Stimulated activated CD4-positive, alpha-beta T cell treated with anti-CD3 and anti-CD28 coated beads, TNF-alpha, amount 100 ng/mL, for 24 hours (primary cell): ENCODE measurements around the gene LRRC10B.

ENCODE experiments used
- DNase-seq, 3 experiments: peaks; one replicate each; pipeline ENCODE4 v3.0.0-alpha.2; 2020; ENCODE audit warnings: low read depth in 3 of 3

The LRRC10B gene

GRCh38 chr11:61546663-61547062, 38.1 kb downstream of the LRRC10B start:
- no peak for DNase-seq

GRCh38 chr11:61547246-61547645, 38.7 kb downstream of the LRRC10B start:
- DNase-seq, result no peak

GRCh38 chr11:61549177-61549576, 40.6 kb downstream of the LRRC10B start:
- DNase-seq, result no peak

- DNase-seq, result no peak
These were observed 41.4 kb downstream of the LRRC10B start for GRCh38 chr11:61549662-61550568.

GRCh38 chr11:61550665-61551227, 42.2 kb downstream of the LRRC10B start:
- DNase-seq, result no peak

- no peak for DNase-seq
These were observed 43.1 kb downstream of the LRRC10B start for GRCh38 chr11:61551634-61552033.

- DNase-seq, result no peak
These were observed 43.6 kb downstream of the LRRC10B start for GRCh38 chr11:61552108-61552635.

GRCh38 chr11:61553373-61554171, 45.0 kb downstream of the LRRC10B start:
- DNase-seq, result no peak

GRCh38 chr11:61554172-61554988, 45.8 kb downstream of the LRRC10B start:
- DNase-seq, result no peak

- no peak for DNase-seq
These were observed 46.8 kb downstream of the LRRC10B start for GRCh38 chr11:61555051-61555969.

GRCh38 chr11:61555978-61556377, 47.4 kb downstream of the LRRC10B start:
- no peak for DNase-seq

- DNase-seq, result no peak
These were observed 48.1 kb downstream of the LRRC10B start for GRCh38 chr11:61556621-61557020.
